Psoas muscle (tissue), 8 donors: ENCODE data around the gene IQCH. TPM values are rescaled to one million over a fixed set of nuclear protein-coding genes. Genes with fewer than 3 reads are reported as not detected.

Experiments
- ATAC-seq, 4 donors: fragments of 200-7000 bp; cut with Tn5 transposase; one replicate each; pipeline ENCODE4 v1.9.1; 2020; ENCODE audit warnings: moderate library complexity in 3 of 4, mild to moderate bottlenecking in 2 of 4
- DNase-seq, 2 donors: peaks; one replicate each; pipeline ENCODE4 v3.0.0-alpha.2; 2020
- H3K27ac ChIP-seq: fragments of 200-600 bp; one replicate; pipeline ENCODE4 v1.8.0; 2022
- H3K27me3 ChIP-seq, 3 donors: fragments of 200-600 bp in 1 of 3; one replicate each; pipeline versions ENCODE4 v1.6.1 to v1.8.0; 2013 to 2022; ENCODE audit warnings: low read length in 2 of 3, mild to moderate bottlenecking in 2 of 3, moderate library complexity in 1 of 3; ENCODE audit not compliant: insufficient read depth in 3 of 3
- H3K36me3 ChIP-seq, 2 donors: fragments of 200-600 bp in 1 of 2; one replicate each; pipeline versions ENCODE4 v1.6.1 to v1.8.0; 2013 to 2022; ENCODE audit warnings: low read depth in 1 of 2, mild to moderate bottlenecking in 1 of 2, moderate library complexity in 1 of 2; ENCODE audit not compliant: insufficient read depth in 1 of 2
- H3K4me1 ChIP-seq: fragments of 200-600 bp; one replicate; pipeline ENCODE4 v1.8.0; 2022
- H3K4me3 ChIP-seq: fragments of 200-600 bp; one replicate; pipeline ENCODE4 v1.8.0; 2022; ENCODE audit warnings: mild to moderate bottlenecking
- H3K9me3 ChIP-seq: fragments of 200-600 bp; one replicate; pipeline ENCODE4 v1.8.0; 2022
- CTCF ChIP-seq: fragments of 200-600 bp; IDR thresholded peaks from one replicate; pipeline ENCODE4 v1.8.0; 2022; ENCODE audit warnings: antibody characterized with exemption
- WGBS, 3 donors: extraction: QIAGEN DNeasy Blood & Tissue Kit; methylation state at CpG; one replicate each; pipeline versions ENCODE4 v1.1.6 to v1.1.7; 2013; 5-methylcytosine and 5-hydroxymethylcytosine counted together
- intact Hi-C, 2 donors: fragments of 100-400 bp; cut with DNase I; formaldehyde crosslinking; loops; one replicate each; pipeline versions ENCODE4 v1.11.0 to v1.14.2; 2022
- polyA plus RNA-seq, 3 donors: library from polyadenylated mRNA; stranded (reverse); fragments of 200-250 nt; gene quantifications; one replicate each; pipeline ENCODE4 v1.2.3, GENCODE V29; 2013
- total RNA-seq, 4 donors: library from RNA; stranded (reverse); fragmentation: NEBNext Ultra II Directional in 2 of 4; extraction: Animal tissue kit (Norgen Biotek cat#: 25700) in 2 of 4; gene quantifications; one replicate each; pipeline versions ENCODE4 v1.2.1 to v1.2.4, GENCODE V29; 2021 to 2023
- donor health status: healthy with polysubstance abuse.
- donor health status: DM: no; HTN: no; CAD: no; lungs with moderate emphysema.
- donor health status: Bipolar disorder and iron deficiency.
- donor health status: healthy.
- donor health status: DM: yes; HTN: yes; CAD: no.
- donor health status: DM: no; HTN: no; CAD: no.
- donor health status: DM: no; HTN: no; CAD: no.
- donor health status: DM: yes; HTN: yes; CAD: no.

Gene IQCH
- total and polyA plus RNA-seq, 7 donors: 0.27 to 1.0 (median 0.60) TPM

- Histone ChIP-seq H3K36me3 (peaks cover 0 to 19% of the 10 kb centered on the region in 2 donors), H3K4me3 (peak within 1 kb of the TSS; percentile 85), H3K27ac (peak within 1 kb of the TSS; percentile 90), H3K27me3 (no peaks in the 10 kb centered on the region), H3K9me3 (no peaks in the 10 kb centered on the region), H3K4me1 (peaks cover 12% of the 10 kb centered on the region)
- TF ChIP-seq CTCF: no peak
- intact Hi-C loops: loop anchor here in 1 of 2 donors (1.0 kb wide), 1 partner anchor 20 kb away; no protein-coding TSS in a partner anchor
- WGBS, 3 donors: 0 to 1% (median 1%) methylated on average over 64 to 90 of the region's 91 CpGs
- DNase-seq: peak; percentile 91 to 93
- ATAC-seq: peak; percentile 85 to 93 (median 89)
Observed at GRCh38 chr15:67542420-67543347, 288.1 kb downstream of the IQCH start, which contains the start of gene MAP2K5. TSS of gene MAP2K5 (plus strand) at chr15:67542703. CDS start at chr15:67543336, 633 bp downstream.

GRCh38 chr15:67543348-67543718 is 288.7 kb downstream of the IQCH start:
- TF ChIP-seq CTCF: no peak
- DNase-seq (peak; percentile 22 to 57), ATAC-seq (peak; percentile 54 to 62 (median 60))
- no peaks in the 10 kb centered on the region for H3K9me3 ChIP-seq
- H3K27me3 ChIP-seq: no peaks in the 10 kb centered on the region
- H3K4me3 ChIP-seq: peak overlapping the region; percentile 85
- H3K27ac ChIP-seq: peak overlapping the region; percentile 90
- peaks cover 17% of the 10 kb centered on the region for H3K4me1 ChIP-seq
- 9 to 13% (median 10%) methylated on average over 7 of the region's 7 CpGs for WGBS, 3 donors
- intact Hi-C loops: no loop called here
- H3K36me3 ChIP-seq: peaks cover 0 to 19% of the 10 kb centered on the region in 2 donors

- H3K36me3 ChIP-seq: peaks cover 0 to 19% of the 10 kb centered on the region in 2 donors
- H3K27ac ChIP-seq: no peak overlapping the region
- H3K27me3 ChIP-seq: no peaks in the 10 kb centered on the region
- WGBS, 3 donors: 80 to 97% (median 95%) methylated on average over 3 of the region's 3 CpGs
- DNase-seq: no peak
- no peaks in the 10 kb centered on the region for H3K9me3 ChIP-seq
- no peak for ATAC-seq
- TF ChIP-seq CTCF: no peak
- peaks cover 29% of the 10 kb centered on the region for H3K4me1 ChIP-seq
- intact Hi-C loops: no loop called here
- H3K4me3 ChIP-seq: no peak overlapping the region
Observed at GRCh38 chr15:67544475-67544874, 289.9 kb downstream of the IQCH start.

- WGBS, 3 donors: 70 to 81% (median 80%) methylated on average over 3 of the region's 3 CpGs
- intact Hi-C loops: no loop called here
- peaks cover 39% of the 10 kb centered on the region for H3K4me1 ChIP-seq
- H3K36me3 ChIP-seq: peaks cover 0 to 26% of the 10 kb centered on the region in 2 donors
- no peaks in the 10 kb centered on the region for H3K27me3 ChIP-seq
- TF ChIP-seq CTCF: no peak
- DNase-seq (no peak), ATAC-seq (no peak)
- no peak overlapping the region for H3K27ac ChIP-seq
- no peaks in the 10 kb centered on the region for H3K9me3 ChIP-seq
- no peak overlapping the region for H3K4me3 ChIP-seq
Observed at GRCh38 chr15:67545864-67546263, 291.3 kb downstream of the IQCH start.
